ENCODE results near the gene RBM25. TPM values are rescaled to one million over a fixed set of nuclear protein-coding genes. Genes with fewer than 3 reads are reported as not detected.

RBM25 gene
- total and polyA plus RNA-seq, 11 donors = 13.1 to 49.2 (median 36.6) TPM

GRCh38 chr14:73069585-73069984 is 11.3 kb downstream of the RBM25 start:
- Histone ChIP-seq H3K9me3 (no peaks in the 10 kb centered on the region), H3K27ac (no peak overlapping the region), H3K36me3 (peaks cover 0 to 69% (median 49%) of the 10 kb centered on the region in 9 donors), H3K27me3 (no peaks in the 10 kb centered on the region), H3K4me1 (peaks cover 0 to 18% (median 7%) of the 10 kb centered on the region in 12 donors), H3K4me3 (no peak overlapping the region)
- WGBS, 4 donors = 94 to 97% (median 96%) methylated on average over 4 of the region's 4 CpGs
- intact Hi-C loops (cut with DNase I) = no loop called here
- no peak for ATAC-seq
- DNase-seq = no peak
- no peak for TF ChIP-seq POLR2A (IDR thresholded peaks at IDR 0.05)

GRCh38 chr14:73091044-73091443 is 32.7 kb downstream of the RBM25 start:
- Histone ChIP-seq H3K4me1 (no peaks in the 10 kb centered on the region), H3K27ac (no peak overlapping the region), H3K27me3 (no peaks in the 10 kb centered on the region), H3K36me3 (peaks cover 0 to 88% (median 82%) of the 10 kb centered on the region in 9 donors), H3K9me3 (no peaks in the 10 kb centered on the region), H3K4me3 (no peak overlapping the region)
- 92 to 97% (median 96%) methylated on average over 2 of the region's 2 CpGs for WGBS, 4 donors
- DNase-seq (no peak), ATAC-seq (no peak)
- TF ChIP-seq POLR2A (IDR thresholded peaks at IDR 0.05) = no peak
- intact Hi-C loops (cut with DNase I) = no loop called here

GRCh38 chr14:73097421-73097820 is 39.1 kb downstream of the RBM25 start:
- H3K36me3 ChIP-seq = peaks cover 3 to 89% (median 85%) of the 10 kb centered on the region in 9 donors
- no peak for TF ChIP-seq CTCF (IDR thresholded peaks at IDR 0.05)
- no peak overlapping the region for H3K4me3 ChIP-seq
- no peaks in the 10 kb centered on the region for H3K4me1 ChIP-seq
- intact Hi-C loops (cut with DNase I) = no loop called here
- ATAC-seq = no peak
- no peak overlapping the region for H3K27ac ChIP-seq
- no peak for DNase-seq
- 89 to 98% (median 97%) methylated on average over 11 of the region's 11 CpGs for whole genome bisulfite sequencing, 4 donors
- no peaks in the 10 kb centered on the region for H3K9me3 ChIP-seq
- no peaks in the 10 kb centered on the region for H3K27me3 ChIP-seq

GRCh38 chr14:73100334-73100733 is 42.0 kb downstream of the RBM25 start:
- TF ChIP-seq POLR2A (IDR thresholded peaks at IDR 0.05) = no peak
- TF ChIP-seq CTCF (IDR thresholded peaks at IDR 0.05) = no peak
- H3K27me3 ChIP-seq = no peaks in the 10 kb centered on the region
- no peak overlapping the region for H3K4me3 ChIP-seq
- no peaks in the 10 kb centered on the region for H3K9me3 ChIP-seq
- no peak for DNase-seq
- 91 to 95% (median 92%) methylated on average over 4 of the region's 4 CpGs for WGBS, 4 donors
- no peaks in the 10 kb centered on the region for H3K4me1 ChIP-seq
- intact Hi-C loops (cut with DNase I) = no loop called here
- peaks cover 3 to 99% (median 95%) of the 10 kb centered on the region in 9 donors for H3K36me3 ChIP-seq
- no peak overlapping the region for H3K27ac ChIP-seq
- ATAC-seq = no peak

- H3K36me3 ChIP-seq = peaks cover 3 to 99% (median 98%) of the 10 kb centered on the region in 9 donors
These were observed 44.6 kb downstream of the RBM25 start for GRCh38 chr14:73102806-73103497.

More at GRCh38 chr14:73102806-73103497, 44.6 kb downstream of the RBM25 start:
- H3K4me1 ChIP-seq = no peaks in the 10 kb centered on the region
- no peaks in the 10 kb centered on the region for H3K9me3 ChIP-seq
- DNase-seq (no peak), ATAC-seq (no peak)
- TF ChIP-seq POLR2A (IDR thresholded peaks at IDR 0.05) (no peak), CTCF (IDR thresholded peaks at IDR 0.05) (no peak)
- H3K27ac ChIP-seq = no peak overlapping the region
- intact Hi-C loops (cut with DNase I) = no loop called here
- H3K27me3 ChIP-seq = no peaks in the 10 kb centered on the region
- H3K4me3 ChIP-seq = no peak overlapping the region
- 96 to 97% (median 97%) methylated on average over 27 of the region's 27 CpGs for WGBS, 4 donors
